Hematopoietic multipotent progenitor cell treated with erythropoietin and hydrocortisone succinate and interleukin-3 and kit ligand, for 6 days (in vitro differentiated cells): Measurements from ENCODE around the gene SHQ1.
A peak's percentile ranks its signal among the peaks of the same experiment; 100 is the strongest.

Experiments used
- DNase-seq: peaks from one replicate; pipeline ENCODE4 v3.0.0-alpha.2; 2015

SHQ1 gene

DNA sequence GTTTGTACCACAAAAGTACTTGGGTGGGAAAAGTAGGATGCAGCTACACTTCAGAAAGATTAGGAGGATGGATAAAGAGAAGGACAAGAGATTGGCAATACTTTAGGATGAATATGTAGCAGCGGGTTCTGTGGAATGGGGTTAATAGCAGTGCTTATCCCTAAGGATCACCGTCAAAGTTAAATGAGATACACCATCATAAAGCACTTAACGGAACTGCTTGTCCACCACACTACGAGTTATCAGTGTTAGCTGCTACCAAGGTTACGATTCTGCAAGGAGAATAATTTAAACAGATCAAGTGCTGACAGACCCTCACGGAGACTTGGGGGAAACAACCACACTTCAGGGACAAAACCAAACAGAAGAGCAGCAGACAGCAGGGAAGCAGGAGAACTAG lies 963 bp downstream of the SHQ1 start:
- peak; percentile 31 for DNase-seq

DNA sequence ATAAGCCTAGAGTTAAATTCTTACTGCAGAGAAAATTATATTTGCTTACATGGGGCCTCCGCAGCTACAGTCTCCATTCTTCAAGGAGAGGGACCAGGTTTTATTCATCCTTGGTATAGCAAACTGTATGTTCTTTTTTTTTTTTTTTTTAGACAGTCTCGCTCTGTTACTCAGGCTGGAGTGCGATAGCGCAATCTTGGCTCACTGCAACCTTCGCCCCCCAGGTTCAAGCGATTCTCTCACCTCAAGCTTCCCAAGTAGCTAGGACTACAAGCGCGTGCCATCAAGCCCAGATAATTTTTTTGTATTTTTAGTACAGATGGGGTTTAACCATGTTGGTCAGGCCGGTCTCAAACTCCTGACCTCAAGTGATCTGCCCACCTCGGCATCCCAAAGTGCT lies 2.1 kb downstream of the SHQ1 start:
- DNase-seq, result no peak

DNA sequence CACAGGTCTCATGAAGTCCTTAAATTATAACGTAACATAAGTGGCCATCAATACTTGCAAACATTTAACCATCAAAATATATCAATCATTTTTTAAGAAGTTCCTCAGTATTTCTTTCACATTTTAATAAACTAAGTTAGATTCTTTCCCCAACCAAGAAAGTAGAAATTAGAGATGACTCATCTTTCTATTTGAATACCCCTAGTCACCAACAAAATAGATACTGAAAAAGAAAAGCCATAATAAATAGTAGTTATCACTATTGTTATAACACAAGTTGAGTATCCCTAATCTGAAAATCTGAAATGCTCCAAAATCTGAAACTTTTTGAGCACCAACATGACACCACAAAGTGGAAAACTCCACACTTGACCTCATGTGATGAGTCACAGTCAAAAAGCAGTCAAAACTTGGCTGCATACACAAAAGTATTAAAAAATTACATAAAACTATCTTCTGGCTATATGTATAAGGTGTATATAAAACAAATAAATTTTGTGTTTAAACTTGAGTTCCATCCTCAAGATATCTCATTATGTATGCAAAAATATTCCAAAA lies 3.7 kb downstream of the SHQ1 start:
- DNase-seq, result no peak

DNA sequence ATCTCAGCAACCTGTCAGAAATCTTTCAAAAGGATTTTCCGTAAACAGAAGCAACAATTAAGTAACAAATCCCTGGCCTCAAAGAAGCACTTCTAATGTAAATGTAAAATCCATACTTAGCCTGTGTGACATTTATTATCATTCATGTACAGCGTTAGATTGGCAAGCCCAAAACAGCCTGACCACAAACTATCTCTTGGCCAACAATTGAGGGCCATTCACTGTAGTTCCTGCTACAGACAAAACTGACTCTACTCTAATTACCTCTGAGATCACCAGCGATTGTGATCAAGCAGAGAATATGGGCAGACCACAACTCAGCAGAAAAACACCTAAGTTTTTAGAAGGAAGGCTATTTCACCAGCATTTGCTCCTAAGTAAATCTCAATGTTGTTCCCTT lies 9.2 kb downstream of the SHQ1 start:
- DNase-seq, result peak; percentile 82

DNA sequence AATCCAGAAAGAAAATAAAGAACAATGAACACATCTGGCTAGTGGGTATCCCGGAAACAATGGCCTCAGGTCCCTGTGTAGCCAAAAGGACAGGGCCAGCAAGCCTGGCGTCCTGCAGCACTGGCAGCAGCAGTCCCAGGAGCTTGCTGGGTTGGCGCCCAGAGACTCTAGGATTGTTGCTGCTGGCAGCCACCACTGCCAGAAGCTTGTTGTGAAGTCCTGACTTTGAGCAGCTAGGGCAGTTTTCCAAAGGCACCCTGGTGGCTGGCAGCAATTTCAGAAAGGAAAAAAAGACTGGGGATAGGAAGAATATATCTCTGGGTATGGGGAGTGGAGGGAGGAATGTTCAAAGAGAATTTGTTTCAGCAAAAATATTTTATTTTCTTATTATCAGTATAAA lies 11.3 kb downstream of the SHQ1 start:
- no peak for DNase-seq

DNA sequence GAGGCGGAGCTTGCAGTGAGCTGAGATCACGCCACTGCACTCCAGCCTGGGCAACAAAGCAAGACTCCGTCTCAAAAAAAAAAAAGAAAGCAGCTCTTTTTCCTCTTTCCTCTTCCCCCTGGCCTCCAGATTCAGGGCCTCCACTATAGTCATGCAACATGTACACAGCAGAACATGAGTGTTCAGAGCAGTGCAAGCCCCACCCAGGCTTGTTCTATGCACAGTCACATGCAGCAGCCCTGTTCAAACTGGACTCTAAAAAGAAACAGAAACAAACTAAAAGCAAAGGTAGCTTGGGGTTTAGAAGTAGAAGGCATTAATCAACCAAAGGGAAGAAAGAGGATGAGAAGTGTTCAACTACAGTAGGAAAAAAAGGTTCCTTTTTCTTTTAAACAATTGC lies 11.8 kb downstream of the SHQ1 start:
- no peak for DNase-seq

DNA sequence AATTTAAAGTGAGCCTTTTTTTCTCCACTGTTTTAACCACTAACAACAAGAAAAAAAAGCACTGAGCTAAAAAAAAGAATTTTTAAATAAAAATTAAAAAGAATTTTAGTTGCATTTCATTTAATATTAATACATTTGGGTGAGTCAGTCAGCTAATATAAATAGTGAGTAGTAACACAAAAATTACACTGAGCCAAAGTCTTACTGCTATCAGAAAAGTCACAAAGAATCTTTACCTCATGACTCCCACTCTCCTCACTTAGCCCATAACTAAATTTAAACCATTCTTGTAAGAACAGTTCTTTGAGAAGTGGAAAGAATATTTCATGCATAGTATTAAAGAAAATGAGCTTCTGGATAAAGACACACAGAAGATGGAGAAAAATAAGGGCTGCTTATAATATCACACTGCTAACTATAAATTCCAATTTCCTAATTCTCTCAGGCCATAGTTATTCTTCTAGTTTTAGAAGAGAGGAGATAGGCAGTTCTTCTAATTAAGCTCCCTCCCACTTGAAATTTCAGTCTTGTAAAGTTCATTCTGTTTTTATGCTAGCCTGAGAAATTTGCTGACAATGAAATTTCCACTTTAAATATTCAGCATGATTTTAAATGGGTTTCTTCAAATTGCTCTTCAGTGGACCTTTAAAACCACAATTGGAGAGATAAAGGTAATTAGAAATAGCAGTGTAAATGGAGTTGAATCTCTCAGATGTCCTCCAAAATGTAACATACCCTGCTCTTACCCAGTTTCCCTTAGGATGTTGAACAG lies 17.6 kb downstream of the SHQ1 start:
- DNase-seq, result no peak

DNA sequence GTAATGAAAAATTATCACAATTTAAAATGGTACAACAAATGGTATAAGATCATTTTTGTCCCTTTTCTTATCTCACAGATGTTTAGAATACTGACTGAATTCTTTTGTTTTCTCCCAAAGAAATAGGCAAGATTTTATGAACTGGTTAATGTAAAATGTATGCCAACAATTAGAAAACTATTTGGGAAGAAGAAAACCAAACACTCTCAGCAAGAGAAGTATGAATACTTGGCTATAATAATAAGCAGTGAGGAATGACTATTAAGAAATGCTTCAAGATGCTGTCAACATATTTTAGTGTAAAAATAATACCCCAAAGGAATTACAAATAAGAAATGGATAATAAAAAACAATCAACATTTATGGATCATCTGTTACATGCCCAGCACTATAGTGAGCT lies 18.5 kb downstream of the SHQ1 start:
- no peak for DNase-seq

DNA sequence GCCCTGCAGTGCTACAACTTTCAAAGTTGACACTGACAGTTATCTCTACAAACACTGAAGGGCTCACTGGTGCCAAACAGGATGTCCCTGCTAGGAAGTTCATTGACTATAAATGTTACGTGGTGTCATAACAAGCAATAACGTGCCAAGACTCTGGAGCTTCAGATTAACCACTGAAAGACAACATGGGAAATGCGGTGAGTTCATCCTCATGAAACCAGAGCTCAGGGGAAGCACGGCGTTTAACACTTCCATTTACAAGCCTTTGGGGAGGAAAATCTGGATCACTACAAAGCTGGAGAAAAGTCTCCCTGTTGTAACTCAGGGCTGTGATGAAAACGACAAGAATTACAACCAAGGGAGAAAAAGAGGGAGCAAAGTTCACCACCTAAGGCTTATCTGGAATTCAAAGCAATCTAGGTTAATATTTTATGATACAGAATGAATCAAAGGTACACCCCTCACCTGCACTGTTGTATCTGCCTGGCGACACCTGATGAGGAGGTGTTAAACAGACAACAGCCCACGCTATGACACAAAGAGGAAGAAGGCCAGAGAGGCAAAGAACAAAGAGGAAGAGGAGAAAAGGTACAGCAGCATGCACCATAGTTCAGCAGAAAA lies 27.0 kb downstream of the SHQ1 start:
- DNase-seq, result peak; percentile 69

DNA sequence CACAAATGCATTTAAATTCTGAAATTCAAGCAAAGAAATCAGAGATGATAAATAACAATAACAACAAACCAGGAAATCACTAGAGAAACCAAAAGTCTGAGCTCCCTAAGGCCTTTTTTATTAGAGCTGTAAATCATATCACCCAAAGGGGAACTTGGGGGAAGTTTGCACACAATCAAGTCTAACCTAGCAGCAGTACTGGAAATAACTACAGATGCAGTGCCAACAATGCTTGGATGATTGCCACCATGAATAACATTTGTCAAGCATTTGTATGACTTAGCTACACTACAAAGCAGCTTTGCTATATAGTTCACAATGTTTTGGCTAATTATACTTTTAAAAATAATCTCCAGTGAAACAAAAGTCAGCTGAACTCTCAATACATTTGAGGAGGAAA lies 27.8 kb downstream of the SHQ1 start:
- DNase-seq, result peak; percentile 67

DNA sequence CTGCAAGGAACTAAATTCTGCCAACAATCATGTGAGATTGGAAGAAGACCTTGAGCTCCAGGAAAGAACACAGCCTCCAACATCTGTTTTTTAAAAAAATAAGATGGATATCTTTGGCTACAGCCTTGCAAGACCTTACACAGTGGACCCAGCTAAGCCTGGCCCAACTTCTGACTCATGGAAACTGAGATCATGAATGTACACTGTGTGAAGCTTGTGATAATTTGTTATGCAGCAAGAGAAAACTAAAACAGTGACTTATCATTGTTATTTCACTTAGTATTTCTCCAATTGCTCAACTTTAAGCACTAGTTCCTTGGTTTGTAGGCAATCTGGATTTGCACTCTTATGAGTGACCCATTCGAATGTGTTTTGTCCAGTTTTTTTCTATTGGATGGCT lies 29.3 kb downstream of the SHQ1 start:
- DNase-seq, result peak; percentile 40

DNA sequence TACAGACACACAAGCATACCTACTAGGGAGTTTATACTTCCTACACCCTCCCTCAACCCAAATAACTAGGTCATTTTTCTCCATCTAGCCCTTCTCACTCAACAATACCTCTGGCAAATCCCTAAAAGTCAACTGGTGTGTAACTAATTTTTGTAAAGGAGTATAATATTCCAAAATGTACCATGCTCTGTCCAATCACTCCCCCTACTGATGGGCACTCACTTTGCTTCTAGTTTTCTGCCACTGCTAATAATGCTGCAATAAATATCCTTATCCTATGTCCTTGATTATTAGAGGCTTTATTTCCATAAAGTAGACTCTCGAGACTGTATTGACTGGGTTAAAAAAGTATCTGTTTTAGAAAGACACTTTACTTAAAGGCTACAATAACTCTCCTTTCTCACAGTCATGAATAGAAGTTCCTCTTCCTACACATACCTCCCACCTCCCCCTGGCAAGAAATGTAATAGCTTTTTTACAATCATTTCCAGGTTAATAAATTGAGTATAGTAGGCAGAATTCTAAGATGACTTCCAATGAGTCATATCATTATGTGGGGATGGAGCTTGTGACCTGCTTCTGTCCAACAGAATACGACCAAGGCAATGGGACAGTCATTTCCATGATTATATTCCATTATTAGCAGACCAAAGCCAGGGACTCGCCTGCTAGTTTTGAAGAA lies 30.0 kb downstream of the SHQ1 start:
- peak; percentile 60 for DNase-seq

DNA sequence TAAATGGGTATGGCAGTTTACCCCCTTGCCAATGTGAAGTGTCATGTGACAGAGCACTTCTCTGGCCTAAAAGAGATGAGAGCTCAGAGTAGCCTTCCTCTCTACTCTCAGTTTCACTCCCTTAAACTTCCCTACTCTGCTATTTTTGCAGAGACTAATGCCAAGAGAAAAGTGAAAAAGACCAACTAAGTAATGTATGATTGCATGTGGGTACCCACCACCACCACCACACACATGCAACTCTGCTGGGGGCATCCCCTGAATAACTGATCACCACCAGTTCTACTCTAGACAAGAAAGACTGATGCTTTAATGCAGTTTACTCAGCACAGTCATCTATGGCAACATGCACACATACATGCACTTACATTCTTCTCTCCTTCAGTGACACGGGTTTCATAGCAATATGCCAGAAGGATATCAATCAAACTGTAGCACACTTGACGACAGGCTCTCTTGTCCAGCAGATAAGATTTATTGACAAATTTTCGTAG lies 31.3 kb downstream of the SHQ1 start:
- DNase-seq, result no peak

DNA sequence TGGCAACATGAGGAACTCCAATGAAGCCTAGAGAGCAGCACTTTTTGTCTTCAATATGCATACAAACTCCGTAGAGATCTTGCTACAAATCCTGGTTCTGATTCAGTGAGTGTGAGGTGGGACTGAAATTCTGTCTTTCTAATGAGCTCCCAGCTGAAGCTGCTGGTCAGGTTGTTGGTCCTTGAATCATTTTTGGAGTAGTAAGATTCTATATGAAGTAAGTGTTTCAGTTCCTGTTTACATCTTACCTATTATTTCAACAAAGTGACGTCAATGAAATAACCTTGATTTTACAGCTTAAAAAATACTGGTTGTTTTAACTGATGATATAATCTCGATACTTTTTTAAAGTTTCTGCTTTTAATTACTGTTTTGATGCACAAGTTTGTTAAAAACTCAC lies 33.9 kb downstream of the SHQ1 start:
- DNase-seq, result no peak

DNA sequence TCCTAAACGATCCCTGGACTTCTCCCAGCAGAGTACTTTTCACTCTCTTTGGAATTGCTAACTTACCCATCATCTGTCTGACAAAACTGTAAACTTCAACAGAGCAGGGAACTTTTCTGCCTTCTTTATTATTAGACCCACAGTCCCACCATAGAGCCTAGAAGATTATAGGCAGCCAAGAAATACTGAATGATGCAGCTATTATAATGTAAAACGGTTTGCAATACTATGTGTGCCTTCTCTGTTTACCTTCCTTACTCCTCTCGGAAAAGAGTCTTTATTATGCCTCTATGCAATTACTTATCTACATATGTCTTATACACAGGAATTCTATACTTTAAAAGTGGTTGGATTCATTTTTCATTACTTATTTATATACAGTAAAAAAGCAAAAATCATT lies 36.0 kb downstream of the SHQ1 start:
- DNase-seq, result no peak

DNA sequence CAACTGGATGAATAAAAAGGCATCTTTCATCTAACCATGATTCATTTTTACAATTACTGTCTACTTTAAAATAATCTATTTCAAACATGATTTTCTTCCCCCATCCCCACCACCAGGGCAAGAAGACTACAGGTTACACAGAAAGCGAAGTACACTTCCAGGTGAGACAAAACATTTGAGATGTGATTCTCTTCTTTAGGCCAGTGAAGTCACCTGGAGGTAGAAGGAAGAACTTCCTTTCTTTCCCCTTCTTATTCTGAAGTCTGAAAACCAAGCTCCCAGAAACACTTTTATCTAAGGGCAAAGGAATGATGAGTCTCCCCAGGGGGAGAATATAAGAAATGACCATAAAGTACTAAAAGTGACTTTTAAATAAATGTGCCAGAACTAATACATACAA lies 36.7 kb downstream of the SHQ1 start:
- DNase-seq, result no peak

DNA sequence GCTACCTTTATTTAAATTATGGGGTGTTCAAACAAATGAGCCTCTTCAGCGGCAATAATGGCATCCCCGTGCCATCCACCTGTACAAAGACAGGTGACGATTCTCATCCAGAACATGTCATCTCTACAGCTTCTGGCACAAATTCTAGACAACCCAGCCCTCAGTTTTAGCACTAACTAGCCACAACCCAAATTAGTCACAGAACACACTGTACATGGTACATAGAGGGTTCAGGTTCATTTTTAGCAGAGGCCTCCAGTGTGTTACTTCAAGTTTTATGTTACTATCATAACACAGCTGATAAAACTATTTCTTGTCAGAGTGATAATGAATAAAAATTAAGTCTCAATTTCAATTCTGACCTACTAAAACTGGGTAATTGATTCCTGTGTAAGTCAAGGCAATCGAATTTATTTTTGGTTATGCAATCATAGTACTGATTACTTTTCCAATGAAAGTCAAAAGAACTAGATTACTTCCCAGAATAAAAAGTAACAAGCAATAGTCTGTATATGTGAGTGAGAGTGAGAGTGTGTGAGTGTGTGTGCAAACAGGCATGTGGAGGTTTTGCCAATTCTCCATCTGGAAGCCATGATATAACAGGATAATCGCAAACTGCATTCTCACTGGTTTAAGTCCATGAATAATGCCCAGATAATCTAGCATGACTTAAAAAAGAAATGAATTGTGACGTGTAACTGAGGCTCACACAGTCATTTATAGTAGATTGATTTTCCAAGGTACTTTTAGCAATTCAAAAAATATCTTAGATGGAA lies 37.4 kb downstream of the SHQ1 start:
- DNase-seq, result no peak

DNA sequence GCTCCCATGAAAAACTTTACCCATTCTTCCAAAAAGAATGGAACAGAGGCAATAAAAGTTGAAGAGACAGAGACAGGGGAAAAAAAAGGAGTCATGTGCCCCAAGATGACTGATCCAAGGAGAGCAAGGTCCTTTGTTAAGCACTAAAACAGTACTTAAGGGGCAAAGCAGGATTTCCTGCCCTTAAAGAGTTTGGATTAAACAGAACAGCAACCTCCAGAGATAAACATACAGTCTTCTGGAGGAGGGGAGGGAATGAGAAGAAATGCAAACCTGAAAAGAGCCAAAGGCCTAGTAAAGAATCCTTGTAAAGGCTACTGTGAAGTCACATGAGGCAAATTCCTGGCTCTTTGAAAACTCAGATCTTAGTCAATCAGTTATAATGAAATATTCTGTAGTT lies 38.2 kb downstream of the SHQ1 start:
- DNase-seq, result no peak

DNA sequence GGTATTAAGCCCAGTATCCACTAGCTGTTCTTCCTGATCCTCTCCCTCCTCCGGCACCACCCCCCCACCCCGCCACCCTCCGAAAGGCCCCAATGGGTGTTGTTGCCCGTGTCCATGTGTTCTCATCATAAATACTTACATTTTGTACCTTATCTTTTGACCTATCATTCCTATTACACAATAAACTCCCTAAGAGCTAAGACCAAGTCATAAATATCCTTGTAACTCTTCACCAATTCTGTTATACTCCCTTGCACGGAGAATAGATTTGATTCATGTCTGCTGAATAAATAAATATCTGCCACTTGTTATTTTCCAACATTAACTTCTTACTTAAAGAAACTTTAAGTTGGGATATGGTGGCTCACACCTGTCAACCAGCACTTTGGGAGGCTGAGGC lies 43.9 kb downstream of the SHQ1 start:
- no peak for DNase-seq

DNA sequence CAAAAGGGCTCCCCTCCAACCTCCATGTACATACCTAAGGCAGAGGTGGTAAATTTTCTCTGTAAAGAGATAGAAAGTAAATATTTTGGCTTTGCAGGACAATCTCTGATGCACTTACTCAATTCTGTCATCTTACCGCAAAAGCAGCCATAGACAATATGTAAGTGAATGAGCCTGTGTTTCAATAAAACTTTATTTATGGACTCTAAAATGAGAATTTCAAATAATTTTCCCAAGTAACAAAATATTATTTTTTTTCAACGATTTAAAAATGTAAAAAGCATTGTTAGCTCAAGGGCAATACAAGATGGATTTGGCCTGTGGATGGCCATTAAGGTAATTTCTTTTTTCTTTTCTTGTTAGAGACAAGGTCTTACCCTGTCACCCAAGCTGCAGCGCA lies 44.7 kb downstream of the SHQ1 start:
- DNase-seq, result no peak

DNA sequence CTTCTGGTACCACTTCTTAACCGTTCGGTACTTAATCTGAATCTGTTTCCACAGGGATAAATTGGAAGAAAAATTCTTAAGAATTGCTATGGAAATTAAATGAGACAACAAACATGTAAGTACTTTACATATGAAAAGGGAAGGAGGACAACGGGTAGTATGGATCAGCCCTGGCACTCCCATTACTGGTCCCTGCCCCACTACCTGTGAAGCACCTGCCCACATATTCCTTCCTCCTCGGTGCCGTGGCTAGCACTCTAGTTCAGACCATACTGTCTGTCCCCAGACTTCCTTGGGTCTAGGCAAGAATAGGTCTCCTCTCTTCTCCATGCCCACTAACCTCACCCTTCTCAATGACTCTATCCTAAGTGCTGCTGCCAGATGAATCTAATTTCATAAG lies 46.2 kb downstream of the SHQ1 start:
- DNase-seq, result no peak

DNA sequence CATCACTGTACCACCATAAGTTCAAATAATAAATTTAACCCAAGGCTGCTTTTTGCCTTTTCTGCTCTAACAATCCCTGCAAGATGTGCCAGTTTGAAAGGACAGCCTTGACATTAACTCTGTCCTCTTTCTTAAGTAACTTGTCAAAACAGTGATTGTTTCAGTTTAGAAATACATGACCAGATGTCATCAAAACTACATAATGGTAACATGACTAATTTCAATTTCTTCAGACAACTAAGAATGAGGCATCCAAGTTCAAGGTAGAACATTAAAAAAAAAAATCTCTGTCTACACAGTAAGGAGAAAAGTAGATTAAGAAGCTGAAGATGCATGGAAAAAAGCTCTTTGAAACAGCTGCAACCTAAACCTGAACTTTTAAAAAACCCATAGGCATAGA lies 47.4 kb downstream of the SHQ1 start:
- no peak for DNase-seq

DNA sequence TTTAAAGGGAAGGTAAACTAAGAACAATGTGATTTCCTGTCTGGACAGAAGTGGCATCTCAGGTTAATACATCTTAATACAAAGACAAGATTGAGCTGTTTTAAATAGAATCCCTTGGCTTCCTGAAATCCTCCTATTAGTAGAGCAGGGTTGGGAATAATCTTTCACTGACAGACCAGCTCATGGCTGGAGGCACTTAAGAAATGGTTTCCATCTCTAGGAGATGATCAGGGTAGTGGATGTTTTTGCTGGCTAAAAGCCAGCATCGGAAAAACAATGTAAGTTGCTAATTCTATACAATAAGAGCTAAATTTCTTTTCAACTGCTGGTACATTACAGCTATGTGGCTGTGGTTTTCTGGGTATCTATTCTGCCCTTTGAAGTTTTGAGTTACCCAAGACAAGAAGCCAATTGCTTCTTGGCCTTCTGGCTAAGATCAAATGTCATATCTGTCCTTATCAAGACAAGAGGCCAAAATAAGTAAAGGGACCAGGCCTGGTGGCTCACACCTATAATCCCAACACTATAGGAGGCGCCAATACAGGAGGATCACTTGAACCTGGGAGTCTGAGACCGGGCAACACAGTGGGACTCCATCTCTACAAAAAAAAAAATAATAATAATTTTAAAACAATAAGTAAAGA lies 49.6 kb downstream of the SHQ1 start:
- DNase-seq, result no peak
